AG04450 (cell line): ENCODE measurements around the gene LCMT1. TPM values are rescaled to one million over a fixed set of nuclear protein-coding genes. Genes with fewer than 3 reads are reported as not detected.
A peak's percentile ranks its signal among the peaks of the same experiment; 100 is the strongest.

Experiments
- CTCF ChIA-PET: fragments of 300-600, 350-600 bp; formaldehyde crosslinking; extraction: SDS; loops from one replicate; lab custom pipeline; 2022; ENCODE audit warnings: antibody characterized with exemption, inconsistent platforms; lab: Charles Lee
- POLR2A ChIA-PET: fragments of 350-600 bp; formaldehyde crosslinking; extraction: SDS; loops from one replicate; lab custom pipeline; 2021; ENCODE audit warnings: antibody characterized with exemption, inconsistent platforms; lab: Yijun Ruan, JAX
- DNase-seq: peaks from one replicate; pipeline ENCODE4 v3.0.0-alpha.2; 2011; ENCODE audit warnings: low read depth, low spot score
- H3K27ac ChIP-seq: one replicate; pipeline ENCODE4 v1.5.1; 2012; ENCODE audit warnings: low read depth, low read length, control low read depth
- H3K27me3 ChIP-seq: one replicate; pipeline ENCODE4 v1.6.0; 2012; ENCODE audit warnings: low read length; ENCODE audit not compliant: control insufficient read depth, insufficient read depth
- H3K4me3 ChIP-seq: 2 replicates; pipeline ENCODE4 v1.5.1; 2011; ENCODE audit warnings: mild to moderate bottlenecking, low read depth, low read length, control low read depth
- H3K9me3 ChIP-seq: 2 replicates; pipeline ENCODE4 v1.5.1; 2012; ENCODE audit warnings: low read length; ENCODE audit not compliant: control insufficient read depth, insufficient read depth
- CTCF ChIP-seq: IDR thresholded peaks from 2 replicates; pipeline ENCODE4 v1.5.1; 2011; ENCODE audit warnings: low read depth, low read length, control low read depth, inconsistent platforms
- polyA plus RNA-seq: library from polyadenylated mRNA; depleted of rRNA; stranded (reverse); fragments of >200 nt; gene quantifications from 2 replicates; pipeline ENCODE4 v1.2.3, GENCODE V29; 2011

LCMT1 gene
- polyA plus RNA-seq, 1 experiment, result 46.9 TPM

GRCh38 chr16:25171390-25171789, 59.8 kb downstream of the LCMT1 start:
- no peaks in the 10 kb centered on the region for H3K9me3 ChIP-seq
- DNase-seq, result no peak
- TF ChIP-seq CTCF, result no peak
- no peak overlapping the region for H3K4me3 ChIP-seq
- ChIA-PET CTCF (interaction anchor here (0.7 kb wide), 1 partner anchor 54 kb away, joined by 3 read pairs; no protein-coding TSS in a partner anchor), POLR2A (no interaction called here)
- no peak overlapping the region for H3K27ac ChIP-seq
- no peaks in the 10 kb centered on the region for H3K27me3 ChIP-seq

- CTCF ChIA-PET, result no interaction called here
- H3K9me3 ChIP-seq, result no peaks in the 10 kb centered on the region
- DNase-seq, result no peak
Measured at GRCh38 chr16:25172831-25173230, 61.3 kb downstream of the LCMT1 start.

GRCh38 chr16:25174285-25174684, 62.7 kb downstream of the LCMT1 start:
- H3K27me3 ChIP-seq, result no peaks in the 10 kb centered on the region
- no peak overlapping the region for H3K4me3 ChIP-seq
- H3K9me3 ChIP-seq, result no peaks in the 10 kb centered on the region
- ChIA-PET CTCF (interaction anchor here (1.3 kb wide), 1 partner anchor 51 kb away, joined by 4 read pairs; no protein-coding TSS in a partner anchor), POLR2A (no interaction called here)
- no peak for TF ChIP-seq CTCF
- no peak overlapping the region for H3K27ac ChIP-seq
- DNase-seq, result no peak

More at GRCh38 chr16:25172831-25173230, 61.3 kb downstream of the LCMT1 start:
- no peaks in the 10 kb centered on the region for H3K27me3 ChIP-seq
- POLR2A ChIA-PET, result no interaction called here
- no peak overlapping the region for H3K4me3 ChIP-seq
- no peak for TF ChIP-seq CTCF
- no peak overlapping the region for H3K27ac ChIP-seq

GRCh38 chr16:25176136-25176535, 64.6 kb downstream of the LCMT1 start:
- TF ChIP-seq CTCF, result no peak
- H3K27ac ChIP-seq, result peak overlapping the region; percentile 11
- CTCF ChIA-PET, result no interaction called here
- H3K9me3 ChIP-seq, result no peaks in the 10 kb centered on the region
- DNase-seq, result no peak
- POLR2A ChIA-PET, result no interaction called here
- H3K4me3 ChIP-seq, result no peak overlapping the region
- H3K27me3 ChIP-seq, result no peaks in the 10 kb centered on the region

GRCh38 chr16:25177512-25177830, 65.9 kb downstream of the LCMT1 start:
- TF ChIP-seq CTCF, result no peak
- POLR2A ChIA-PET, result no interaction called here
- no peak overlapping the region for H3K27ac ChIP-seq

More at GRCh38 chr16:25177512-25177830, 65.9 kb downstream of the LCMT1 start:
- CTCF ChIA-PET, result interaction anchor here (0.6 kb wide), 2 partner anchors 39 to 48 kb away, joined by 3 read pairs; partner anchors contain the start of gene AQP8
- DNase-seq, result no peak
- no peak overlapping the region for H3K4me3 ChIP-seq
- no peaks in the 10 kb centered on the region for H3K27me3 ChIP-seq
- H3K9me3 ChIP-seq, result no peaks in the 10 kb centered on the region
